GM12872 (cell line): ENCODE measurements around the gene RBMX.

ENCODE experiments used
- TF ChIP-seq, protein P1 (sequence below): IDR thresholded peaks from 3 replicates; pipeline ENCODE4 v1.5.1; 2011; ENCODE audit warnings: low read depth, mild to moderate bottlenecking, low read length, moderate library complexity; ENCODE audit not compliant: insufficient read depth

The RBMX gene

DNA sequence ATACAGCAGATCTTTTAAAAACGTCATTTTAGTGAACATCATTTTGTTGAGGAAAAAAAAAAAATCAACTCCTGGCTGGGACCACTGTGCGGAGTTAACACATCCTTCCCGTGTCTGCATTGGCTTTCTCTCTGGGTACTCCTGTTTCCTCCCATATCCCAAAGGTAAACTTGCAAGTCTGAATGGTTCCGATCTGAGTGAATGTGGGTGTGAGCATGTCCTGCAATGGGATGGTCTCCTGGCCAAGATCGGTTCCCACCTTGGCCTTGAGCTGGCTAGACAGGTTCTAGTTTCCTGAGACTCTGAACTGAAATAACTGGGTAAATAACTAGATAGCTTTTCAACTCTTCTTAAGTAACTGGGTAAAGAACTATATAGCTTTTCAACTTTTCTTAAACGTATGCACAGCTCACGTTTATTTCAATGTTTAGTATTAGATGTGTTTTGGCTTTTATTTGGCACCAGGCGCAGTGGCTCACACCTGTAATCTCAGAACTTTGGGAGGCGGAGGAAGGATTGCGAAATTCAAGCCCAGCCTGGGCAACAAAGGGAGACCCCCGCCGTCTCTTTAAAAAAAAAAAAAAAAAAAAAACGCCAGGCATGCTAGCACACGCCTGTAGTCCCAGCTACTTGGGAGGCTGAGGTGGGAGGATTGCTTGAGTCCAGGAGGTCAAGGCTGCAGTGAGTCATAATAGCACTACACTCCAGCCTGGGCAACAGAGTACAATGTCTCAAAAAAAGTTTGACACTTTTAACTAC, 14.0 kb downstream of the RBMX start:
- TF ChIP-seq, protein P1, sequence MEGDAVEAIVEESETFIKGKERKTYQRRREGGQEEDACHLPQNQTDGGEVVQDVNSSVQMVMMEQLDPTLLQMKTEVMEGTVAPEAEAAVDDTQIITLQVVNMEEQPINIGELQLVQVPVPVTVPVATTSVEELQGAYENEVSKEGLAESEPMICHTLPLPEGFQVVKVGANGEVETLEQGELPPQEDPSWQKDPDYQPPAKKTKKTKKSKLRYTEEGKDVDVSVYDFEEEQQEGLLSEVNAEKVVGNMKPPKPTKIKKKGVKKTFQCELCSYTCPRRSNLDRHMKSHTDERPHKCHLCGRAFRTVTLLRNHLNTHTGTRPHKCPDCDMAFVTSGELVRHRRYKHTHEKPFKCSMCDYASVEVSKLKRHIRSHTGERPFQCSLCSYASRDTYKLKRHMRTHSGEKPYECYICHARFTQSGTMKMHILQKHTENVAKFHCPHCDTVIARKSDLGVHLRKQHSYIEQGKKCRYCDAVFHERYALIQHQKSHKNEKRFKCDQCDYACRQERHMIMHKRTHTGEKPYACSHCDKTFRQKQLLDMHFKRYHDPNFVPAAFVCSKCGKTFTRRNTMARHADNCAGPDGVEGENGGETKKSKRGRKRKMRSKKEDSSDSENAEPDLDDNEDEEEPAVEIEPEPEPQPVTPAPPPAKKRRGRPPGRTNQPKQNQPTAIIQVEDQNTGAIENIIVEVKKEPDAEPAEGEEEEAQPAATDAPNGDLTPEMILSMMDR = no peak

DNA sequence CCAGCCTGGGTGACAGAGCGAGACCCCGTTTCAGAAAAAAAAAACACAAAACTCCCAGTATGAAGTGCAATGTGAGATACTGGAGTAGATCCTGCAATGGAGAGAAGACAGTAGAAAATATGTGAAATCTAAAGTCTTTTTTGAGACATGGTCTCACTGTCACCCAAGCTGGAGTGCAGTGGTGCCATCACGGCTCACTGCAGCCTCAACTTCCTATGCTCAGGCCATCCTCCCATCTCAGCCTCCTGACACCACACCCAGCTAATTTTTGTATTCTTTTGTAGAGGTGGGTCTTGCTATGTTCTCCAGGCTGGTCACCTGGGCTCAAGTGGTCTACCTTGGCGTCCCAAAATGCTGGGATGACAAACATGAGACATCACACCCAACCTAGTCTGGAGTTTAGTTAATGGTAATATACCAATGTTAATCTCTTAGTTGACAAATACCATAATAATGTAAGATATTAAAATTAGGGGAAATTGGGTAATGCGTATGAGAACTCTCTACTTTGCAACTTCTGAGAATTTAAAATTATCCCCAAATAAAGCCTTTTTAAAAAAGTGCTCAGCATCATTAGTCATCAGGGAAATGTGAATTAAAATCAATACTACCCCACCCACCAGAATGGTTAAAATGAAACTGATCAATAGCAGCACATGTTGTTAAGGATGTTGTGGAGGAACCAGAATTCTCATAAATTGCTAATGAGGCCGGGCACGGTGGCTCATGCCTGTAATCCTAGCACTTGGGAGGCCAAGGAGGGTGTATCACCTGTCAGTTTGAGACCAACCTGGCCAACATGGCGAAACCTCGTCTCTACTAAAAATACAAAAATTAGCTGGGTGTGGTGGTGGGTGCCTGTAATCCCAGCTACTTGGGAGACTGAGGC, 15.0 kb downstream of the RBMX start:
- TF ChIP-seq, protein P1 = no peak

DNA sequence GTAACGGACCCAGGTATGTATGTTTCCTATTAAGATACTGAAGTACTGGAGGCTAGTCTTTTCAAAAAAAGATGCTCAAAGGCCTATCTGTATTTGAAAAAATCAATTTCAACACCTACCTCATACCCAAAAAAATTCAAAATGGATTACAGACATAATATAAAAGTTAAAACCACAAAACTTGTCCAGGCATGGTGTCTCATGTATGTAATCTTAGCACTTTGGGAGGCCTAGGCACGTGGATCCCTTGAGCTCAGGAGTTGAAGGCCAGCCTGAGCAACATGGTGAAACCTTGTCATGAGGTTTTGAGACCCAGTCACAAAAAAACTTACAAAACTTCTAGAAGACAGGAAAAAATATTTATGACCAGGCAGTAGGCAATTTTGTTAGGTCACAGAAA, 16.7 kb downstream of the RBMX start:
- TF ChIP-seq, protein P1 = no peak

DNA sequence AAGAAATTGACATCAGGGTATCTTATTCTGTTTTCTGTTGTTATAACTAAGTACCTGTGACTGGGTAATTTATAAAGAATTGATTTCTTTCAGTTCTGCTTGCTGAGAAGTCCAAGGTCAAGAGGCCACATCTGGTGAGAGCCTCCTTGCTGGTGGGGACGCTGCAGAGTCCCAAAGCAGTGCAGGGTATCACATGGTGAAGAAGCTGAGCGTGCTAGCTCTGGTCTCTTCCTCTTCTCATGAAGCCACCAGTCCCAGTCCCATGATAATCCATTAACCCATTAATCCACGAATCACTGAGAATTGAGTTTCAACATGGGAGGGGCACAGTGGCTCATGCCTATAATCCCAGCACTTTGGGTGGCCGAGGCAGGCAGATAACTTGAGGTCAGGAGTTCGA, 18.0 kb downstream of the RBMX start:
- TF ChIP-seq, protein P1 = no peak

DNA sequence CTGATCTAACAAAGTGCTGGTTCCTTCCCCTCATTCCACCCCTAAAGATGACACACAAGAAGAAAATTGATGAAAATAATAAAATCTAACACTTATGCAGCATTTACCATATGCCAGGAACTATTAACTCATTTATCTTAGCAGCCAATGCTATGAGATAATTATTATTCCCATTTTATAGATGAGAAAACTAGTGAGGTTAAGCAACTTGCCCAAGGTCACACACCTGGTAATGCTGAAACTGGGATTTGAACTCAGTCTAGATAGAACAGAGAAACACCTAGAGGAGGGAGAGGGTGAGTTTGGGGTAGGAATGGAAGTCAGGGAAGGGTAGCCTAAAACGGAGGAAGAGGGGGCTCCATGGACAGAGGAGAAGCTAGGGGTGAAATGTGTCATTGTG, 18.6 kb downstream of the RBMX start:
- TF ChIP-seq, protein P1 = no peak

DNA sequence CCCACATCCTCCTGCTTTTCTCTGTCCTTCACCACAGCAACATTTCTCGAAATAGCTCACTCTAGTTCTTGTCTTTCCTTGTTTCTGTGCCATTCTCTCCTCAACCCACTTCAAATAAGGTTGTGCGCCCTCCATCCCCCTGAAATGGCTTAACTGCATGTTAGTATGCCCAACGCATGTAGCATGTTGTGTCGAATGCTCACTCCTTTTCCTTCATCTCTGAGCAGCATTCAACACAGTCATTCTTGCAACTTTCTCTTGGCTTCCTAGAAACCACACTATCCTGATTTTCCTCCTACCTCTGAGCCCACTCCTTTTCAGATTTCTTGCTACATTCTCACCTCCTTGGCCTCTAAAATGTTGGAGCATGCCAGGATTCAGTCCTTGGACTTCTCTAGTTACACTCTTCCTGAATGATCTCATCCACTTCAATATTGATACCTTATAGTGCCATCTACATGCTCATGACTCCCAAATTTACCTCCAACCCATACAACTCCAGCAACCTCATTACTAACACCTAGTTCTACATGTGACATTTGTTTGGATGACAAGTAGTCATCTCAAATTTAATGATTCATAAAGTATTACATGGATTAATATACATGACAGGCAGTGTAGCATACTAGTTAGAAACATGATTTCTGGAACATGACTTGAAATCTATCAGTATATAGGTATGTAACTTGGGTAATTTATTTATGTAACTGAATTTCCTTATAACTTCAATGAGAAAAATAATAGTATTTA, 22.3 kb downstream of the RBMX start:
- TF ChIP-seq, protein P1 = no peak

DNA sequence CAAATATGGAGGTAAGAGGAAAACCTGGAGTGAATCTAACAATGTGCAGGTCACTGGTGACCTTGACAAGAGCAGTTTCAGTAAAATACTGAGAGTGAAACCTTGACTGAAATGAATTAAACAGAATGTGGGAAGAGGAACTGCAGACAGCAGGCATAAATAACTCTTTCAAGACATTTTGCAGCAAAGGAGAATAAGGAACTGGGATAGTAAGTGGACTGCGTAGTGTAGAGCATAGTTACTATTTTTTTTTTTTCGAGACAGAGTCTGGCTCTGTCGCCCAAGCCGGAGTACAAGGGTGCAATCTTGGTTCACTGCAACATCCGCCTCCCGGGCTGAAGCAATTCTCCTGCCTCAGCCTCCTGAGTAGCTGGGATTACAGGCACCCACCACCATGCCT, 24.0 kb downstream of the RBMX start:
- TF ChIP-seq, protein P1 = no peak
